GDM1 (cell line): ENCODE data around the gene MC4R.

Experiments
- DNase-seq: peaks from one replicate; lab custom pipeline; 2025; lab: John Stamatoyannopoulos, UW

The MC4R gene

GRCh38 chr18:60327880-60328279 is 44.7 kb downstream of the MC4R start:
- DNase-seq, result no peak

DNA sequence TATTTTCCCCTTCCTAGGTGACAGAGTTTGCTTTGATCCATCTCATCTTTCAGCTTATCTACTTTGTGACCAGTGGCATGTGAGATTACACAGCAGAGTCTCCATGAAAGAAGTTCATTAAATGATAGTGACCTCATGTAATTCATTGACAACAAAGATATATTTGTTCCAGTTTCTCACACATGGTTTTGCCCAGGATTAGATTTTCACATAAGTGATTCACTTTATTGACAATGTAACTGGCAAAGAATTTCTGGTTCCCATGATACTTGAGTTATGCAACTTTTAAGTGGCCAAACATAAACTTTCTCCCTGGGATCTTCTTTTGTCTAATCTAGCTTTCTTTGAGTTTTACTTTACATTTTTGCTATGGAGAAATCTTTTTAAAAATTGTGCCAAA is 50.0 kb downstream of the MC4R start:
- no peak for DNase-seq
